HepG2 (cell line): ENCODE data around the gene CALCA. TPM values are rescaled to one million over a fixed set of nuclear protein-coding genes. Genes with fewer than 3 reads are reported as not detected.

ENCODE experiments used
- ATAC-seq: fragments of 200-7000 bp; cut with Tn5 transposase; 3 replicates; pipeline ENCODE4 v1.9.1; 2020; ENCODE audit warnings: mild to moderate bottlenecking, moderate library complexity
- BruUV-seq: library from RNA; stranded (reverse); fragments of 400-500 nt; replicated peaks from 2 replicates; lab custom pipeline; 2021; lab: Mats Ljungman, UMichigan
- CTCF ChIA-PET: fragments of 300-600 bp; formaldehyde crosslinking; extraction: SDS; loops from one replicate; lab custom pipeline; 2021; ENCODE audit warnings: low total read pairs, inconsistent platforms, low intra/inter-chr PET ratio; lab: Yijun Ruan, JAX
- POLR2A ChIA-PET: fragments of 350-600 bp; sonication (Branson Sonifier 250); formaldehyde crosslinking; loops from one replicate; lab custom pipeline; 2020; ENCODE audit warnings: antibody characterized with exemption, inconsistent platforms; lab: Yijun Ruan, JAX
- DNase-seq: peaks from one replicate; pipeline ENCODE4 v3.0.0-alpha.2; 2015; ENCODE audit warnings: low spot score
- FAIRE-seq: peaks from 3 replicates; lab custom pipeline; 2011; peaks lifted over from hg19 to GRCh38; lab: Jason Lieb, UNC
- H2AFZ ChIP-seq: one replicate; pipeline ENCODE4 v1.6.1; 2011; ENCODE audit warnings: low read length, inconsistent platforms
- H3K27ac ChIP-seq: fragments of 300-600 bp; 3 replicates; pipeline ENCODE4 v1.8.0; 2011; ENCODE audit warnings: mixed run types, mild to moderate bottlenecking, mixed read lengths, low read length, inconsistent platforms; ENCODE audit not compliant: insufficient read depth; ENCODE audit errors: extremely low read length
- H3K27me3 ChIP-seq, 2 experiments: fragments of 200-600 bp in 1 of 2; 2 replicates in 1 of 2; 3 replicates in 1 of 2; pipeline versions ENCODE4 v1.6.0 to v1.8.0; 2011; ENCODE audit warnings: low read length in 2 of 2, mild to moderate bottlenecking in 2 of 2, moderate library complexity in 2 of 2, inconsistent platforms in 1 of 2; ENCODE audit not compliant: insufficient read depth in 2 of 2, control insufficient read depth in 1 of 2
- H3K36me3 ChIP-seq, 2 experiments: fragments of 200-600 bp in 1 of 2; replicated peaks in 1 of 2; 2 replicates in 1 of 2; 3 replicates in 1 of 2; pipeline versions ENCODE4 v1.5.1 to v1.8.0; 2011; ENCODE audit warnings: low read length in 2 of 2, inconsistent platforms in 1 of 2; ENCODE audit not compliant: insufficient read depth in 2 of 2, control insufficient read depth in 1 of 2
- H3K4me1 ChIP-seq: 2 replicates; pipeline ENCODE4 v1.5.1; 2012; ENCODE audit warnings: low read length, inconsistent platforms; ENCODE audit not compliant: insufficient read depth
- H3K4me2 ChIP-seq: 2 replicates; pipeline ENCODE4 v1.6.0; 2011; ENCODE audit warnings: low read depth, low read length, inconsistent platforms
- H3K4me3 ChIP-seq, 3 experiments: fragments of 200-600 bp in 1 of 3; sonication (generic), shearing (Covaris generic) in 1 of 3; replicated peaks in 1 of 3; 2 replicates each; pipeline ENCODE4 v1.5.1; 2011 to 2016; ENCODE audit warnings: low read length in 3 of 3, inconsistent platforms in 2 of 3, low read depth in 2 of 3, mild to moderate bottlenecking in 2 of 3, control low read depth in 1 of 3, mixed read lengths in 1 of 3; ENCODE audit not compliant: insufficient read depth in 1 of 3
- H3K79me2 ChIP-seq: one replicate; pipeline ENCODE4 v1.6.1; 2011; ENCODE audit warnings: low read length, inconsistent platforms; ENCODE audit not compliant: insufficient read depth
- H3K9ac ChIP-seq: 2 replicates; pipeline ENCODE4 v1.6.0; 2011; ENCODE audit warnings: mild to moderate bottlenecking, low read depth, low read length, inconsistent platforms; ENCODE audit not compliant: insufficient read depth
- H3K9me3 ChIP-seq: 2 replicates; pipeline ENCODE4 v1.5.1; 2012; ENCODE audit warnings: mild to moderate bottlenecking, low read length
- H4K20me1 ChIP-seq: 2 replicates; pipeline ENCODE4 v1.6.0; 2011; ENCODE audit warnings: inconsistent platforms, mild to moderate bottlenecking, low read length, moderate library complexity; ENCODE audit not compliant: insufficient read depth
- ETS1 ChIP-seq: sonication (generic); formaldehyde crosslinking; IDR thresholded peaks from 2 replicates; pipeline ENCODE4 v1.4.0; 2020; ENCODE audit warnings: missing genetic modification reagents
- KLF12 ChIP-seq: sonication (generic); formaldehyde crosslinking; IDR thresholded peaks from 2 replicates; pipeline ENCODE4 v1.4.0; 2020; ENCODE audit warnings: missing genetic modification reagents, borderline replicate concordance
- KLF15 ChIP-seq: sonication (generic); formaldehyde crosslinking; IDR thresholded peaks from 2 replicates; pipeline ENCODE4 v1.8.1; 2023; ENCODE audit warnings: borderline replicate concordance, mild to moderate bottlenecking, inconsistent platforms, missing genetic modification reagents, mixed read lengths
- ONECUT2 ChIP-seq: sonication (generic); formaldehyde crosslinking; IDR thresholded peaks from 2 replicates; pipeline ENCODE4 v1.4.0; 2020; ENCODE audit warnings: missing genetic modification reagents
- ZBTB8A ChIP-seq: sonication (generic); formaldehyde crosslinking; IDR thresholded peaks from 2 replicates; pipeline ENCODE4 v1.4.0; 2020; ENCODE audit warnings: mild to moderate bottlenecking, low read depth, missing genetic modification reagents, borderline replicate concordance
- ZNF333 ChIP-seq: sonication (generic); formaldehyde crosslinking; IDR thresholded peaks from 2 replicates; pipeline ENCODE4 v1.4.0; 2020; ENCODE audit warnings: mild to moderate bottlenecking, missing genetic modification reagents, borderline replicate concordance
- ZNF512B ChIP-seq: sonication (generic); formaldehyde crosslinking; IDR thresholded peaks from 2 replicates; pipeline ENCODE4 v1.5.1; 2020; ENCODE audit warnings: missing genetic modification reagents, mild to moderate bottlenecking, borderline replicate concordance
- ZNF616 ChIP-seq: sonication (generic); formaldehyde crosslinking; IDR thresholded peaks from 2 replicates; pipeline ENCODE4 v1.5.0; 2020; ENCODE audit warnings: low read depth, mild to moderate bottlenecking, missing genetic modification reagents
- ZNF724P ChIP-seq: sonication (generic); formaldehyde crosslinking; IDR thresholded peaks from 2 replicates; pipeline ENCODE4 v1.8.0; 2022; ENCODE audit warnings: missing genetic modification reagents, borderline replicate concordance
- ZNF776 ChIP-seq: sonication (generic); formaldehyde crosslinking; IDR thresholded peaks from 2 replicates; pipeline ENCODE4 v1.4.0; 2020; ENCODE audit warnings: mild to moderate bottlenecking, missing genetic modification reagents
- WGBS: methylation state at CpG from one replicate; pipeline ENCODE4 v1.1.6; 2017; ENCODE audit warnings: low lambda C conversion rate; 5-methylcytosine and 5-hydroxymethylcytosine counted together
- in situ Hi-C: cut with HindIII; loops from 2 replicates; pipeline ENCODE4 v1.10.0; 2017; ENCODE audit warnings: low pct_unique_long_range_greater_than_20kb; ENCODE audit not compliant: extremely low pct_ligation_motif_present
- intact Hi-C: fragments of 100-400 bp; cut with micrococcal nuclease; formaldehyde crosslinking; loops from one replicate; pipeline ENCODE4 v1.10.0; 2022; ENCODE audit not compliant: unreplicated experiment
- polyA plus RNA-seq, 8 experiments: library from polyadenylated mRNA; depleted of rRNA in 3 of 8; stranded (reverse) in 7 of 8; unstranded in 1 of 8; fragments of >200 nt; fragmentation: Illumina TruSeq in 4 of 8; extraction: Trizol in 4 of 8; gene quantifications; 2 replicates each; pipeline versions ENCODE4 v1.2.1 to v1.2.3, GENCODE V29; 2011 to 2016; ENCODE audit warnings: low read depth in 4 of 8, missing spikeins in 1 of 8, mixed read lengths in 1 of 8; ENCODE audit not compliant: insufficient read depth in 1 of 8
- total RNA-seq, 5 experiments: library from RNA; depleted of rRNA; stranded (reverse); fragments of >200 nt; fragmentation: Illumina TruSeq; extraction: Trizol; gene quantifications; 2 replicates each; pipeline ENCODE4 v1.2.3, GENCODE V29; 2016; ENCODE audit warnings: low read depth in 1 of 5
- TF ChIP-seq, protein P1 (sequence below): sonication (generic); formaldehyde crosslinking; IDR thresholded peaks from 2 replicates; pipeline ENCODE4 v1.5.0; 2020; ENCODE audit warnings: missing genetic modification reagents
- TF ChIP-seq, protein P2 (sequence below): sonication (generic); formaldehyde crosslinking; IDR thresholded peaks from 2 replicates; pipeline ENCODE4 v1.8.1; 2023; ENCODE audit warnings: missing genetic modification reagents, mild to moderate bottlenecking, borderline replicate concordance

CALCA gene
- total and polyA plus RNA-seq, 2 of the 13 experiments (the other 11 are each of a cell fraction or from before 2014, with no cell fraction given): not detected

GRCh38 chr11:14942745-14943144, 29.4 kb downstream of the CALCA start:
- ATAC-seq: no peak
- WGBS: 33% methylated on average over 3 of the region's 3 CpGs
- ChIA-PET POLR2A (no interaction called here), CTCF (no interaction called here)
- no peak for FAIRE-seq
- H4K20me1 ChIP-seq: no peaks in the 10 kb centered on the region
- no peak for DNase-seq
- H3K4me1 ChIP-seq: no peaks in the 10 kb centered on the region
- in situ Hi-C loops (no loop called here), intact Hi-C loops (no loop called here)
- H3K4me3 ChIP-seq: no peak overlapping the region
- H3K27ac ChIP-seq: no peak overlapping the region
- H3K27me3 ChIP-seq: 0 out of 5 replicates have a peak, but pooled peaks cover 0 to 3% of the 10 kb centered on the region in 2 experiments
- H3K36me3 ChIP-seq: no peaks in the 10 kb centered on the region
- no peaks in the 10 kb centered on the region for H3K79me2 ChIP-seq
- H3K9ac ChIP-seq: no peak overlapping the region
- H2AFZ ChIP-seq: no peak overlapping the region
- H3K4me2 ChIP-seq: no peak overlapping the region
- no peak for TF ChIP-seq ZBTB8A (CRISPR knock-in tag)
- no peak for TF ChIP-seq ETS1 (CRISPR knock-in tag)
- TF ChIP-seq ONECUT2 (CRISPR knock-in tag): no peak
- no peak for TF ChIP-seq ZNF333 (CRISPR knock-in tag)
- no peak for TF ChIP-seq ZNF616 (CRISPR knock-in tag)
- no peak for TF ChIP-seq ZNF512B (CRISPR knock-in tag)
- TF ChIP-seq, protein P1, sequence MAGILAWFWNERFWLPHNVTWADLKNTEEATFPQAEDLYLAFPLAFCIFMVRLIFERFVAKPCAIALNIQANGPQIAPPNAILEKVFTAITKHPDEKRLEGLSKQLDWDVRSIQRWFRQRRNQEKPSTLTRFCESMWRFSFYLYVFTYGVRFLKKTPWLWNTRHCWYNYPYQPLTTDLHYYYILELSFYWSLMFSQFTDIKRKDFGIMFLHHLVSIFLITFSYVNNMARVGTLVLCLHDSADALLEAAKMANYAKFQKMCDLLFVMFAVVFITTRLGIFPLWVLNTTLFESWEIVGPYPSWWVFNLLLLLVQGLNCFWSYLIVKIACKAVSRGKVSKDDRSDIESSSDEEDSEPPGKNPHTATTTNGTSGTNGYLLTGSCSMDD (CRISPR knock-in tag): no peak
- TF ChIP-seq ZNF724P: no peak
- TF ChIP-seq, protein P2, sequence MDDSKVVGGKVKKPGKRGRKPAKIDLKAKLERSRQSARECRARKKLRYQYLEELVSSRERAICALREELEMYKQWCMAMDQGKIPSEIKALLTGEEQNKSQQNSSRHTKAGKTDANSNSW: no peak
- TF ChIP-seq KLF12 (CRISPR knock-in tag): no peak
- TF ChIP-seq KLF15 (CRISPR knock-in tag): no peak
- no peak for TF ChIP-seq ZNF776
- no TSS peak for BruUV-seq
- no peaks in the 10 kb centered on the region for H3K9me3 ChIP-seq
